ENCODE data around the gene SAV1.

Gene SAV1

DNA sequence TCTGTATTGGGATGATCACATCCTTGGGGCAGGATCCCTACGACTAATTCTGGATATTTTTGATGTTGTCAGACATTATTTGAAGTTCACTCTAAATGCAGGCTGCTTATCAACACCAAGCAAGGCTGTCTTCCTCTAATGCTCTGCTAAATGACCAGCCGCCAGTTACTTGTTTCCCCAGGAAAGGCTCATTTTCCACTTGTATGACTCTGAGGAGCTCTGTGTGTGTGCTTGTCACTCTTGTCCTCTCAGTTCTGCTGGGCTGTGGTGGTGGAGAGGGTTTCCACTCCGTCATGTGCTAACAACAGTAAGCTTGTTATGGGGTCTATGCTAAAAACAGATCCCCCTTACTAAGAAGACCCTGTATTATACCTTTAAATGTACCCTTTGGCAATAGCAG is 66.1 kb downstream of the SAV1 start:
- Histone ChIP-seq H3K27ac (ENCODE audit: low read depth, low read length, poor library complexity, severe bottlenecking) (peak overlapping the region; percentile 36), H3K4me2 (ENCODE audit: low read length) (no peak overlapping the region), H4K20me1 (ENCODE audit: insufficient read depth, low read length) (no peaks in the 10 kb centered on the region), H3K27me3 (ENCODE audit: insufficient read depth, low read length) (no peaks in the 10 kb centered on the region), H3F3A (ENCODE audit: insufficient read depth, low read length) (no peaks in the 10 kb centered on the region), H3K36me3 (ENCODE audit: insufficient read depth, low read length) (no peaks in the 10 kb centered on the region), H3K4me3 (ENCODE audit: low read depth, low read length, poor library complexity, severe bottlenecking) (no peak overlapping the region), H3K4me1 (ENCODE audit: insufficient read depth, low read length, severe bottlenecking) (peaks cover 22% of the 10 kb centered on the region), H3K79me2 (ENCODE audit: insufficient read depth, low read length) (no peaks in the 10 kb centered on the region), H3K9me3 (ENCODE audit: low read length) (no peaks in the 10 kb centered on the region), H2AFZ (ENCODE audit: low read length) (peak overlapping the region; percentile 74), H3K9me2 (ENCODE audit: low read depth, low read length) (no peaks in the 10 kb centered on the region), H3K9ac (ENCODE audit: low read length) (no peak overlapping the region; the same call in 1 of the 2 replicates)
- TF ChIP-seq EZH2 (IDR thresholded peaks at IDR 0.05; ENCODE audit: borderline replicate concordance, low read length) (no peak), CTCF (IDR thresholded peaks at IDR 0.05; ENCODE audit: low read length) (no peak)

- Histone ChIP-seq H3K27ac (ENCODE audit: low read depth, low read length, poor library complexity, severe bottlenecking) (peak overlapping the region; percentile 36), H3K9me2 (ENCODE audit: low read depth, low read length) (no peaks in the 10 kb centered on the region), H3K4me2 (ENCODE audit: low read length) (no peak overlapping the region), H3K36me3 (ENCODE audit: insufficient read depth, low read length) (no peaks in the 10 kb centered on the region), H3K4me1 (ENCODE audit: insufficient read depth, low read length, severe bottlenecking) (peaks cover 22% of the 10 kb centered on the region), H4K20me1 (ENCODE audit: insufficient read depth, low read length) (no peaks in the 10 kb centered on the region), H3K27me3 (ENCODE audit: insufficient read depth, low read length) (no peaks in the 10 kb centered on the region), H3K9me3 (ENCODE audit: low read length) (no peaks in the 10 kb centered on the region), H3K9ac (ENCODE audit: low read length) (no peak overlapping the region), H3K4me3 (ENCODE audit: low read depth, low read length, poor library complexity, severe bottlenecking) (no peak overlapping the region), H3F3A (ENCODE audit: insufficient read depth, low read length) (no peaks in the 10 kb centered on the region), H3K79me2 (ENCODE audit: insufficient read depth, low read length) (no peaks in the 10 kb centered on the region), H2AFZ (ENCODE audit: low read length) (peak overlapping the region; percentile 74)
- TF ChIP-seq EZH2 (IDR thresholded peaks at IDR 0.05; ENCODE audit: borderline replicate concordance, low read length) = no peak
Observed at GRCh38 chr14:50601394-50601793, 66.7 kb downstream of the SAV1 start.

GRCh38 chr14:50600849-50601248 is 67.3 kb downstream of the SAV1 start:
- Histone ChIP-seq H3K9ac (ENCODE audit: low read length) (no peak overlapping the region), H3K9me3 (ENCODE audit: low read length) (no peaks in the 10 kb centered on the region), H3K36me3 (ENCODE audit: insufficient read depth, low read length) (no peaks in the 10 kb centered on the region), H3K4me3 (ENCODE audit: low read depth, low read length, poor library complexity, severe bottlenecking) (no peak overlapping the region), H3K79me2 (ENCODE audit: insufficient read depth, low read length) (no peaks in the 10 kb centered on the region), H4K20me1 (ENCODE audit: insufficient read depth, low read length) (no peaks in the 10 kb centered on the region), H3K27ac (ENCODE audit: low read depth, low read length, poor library complexity, severe bottlenecking) (no peak overlapping the region), H2AFZ (ENCODE audit: low read length) (no peak overlapping the region), H3F3A (ENCODE audit: insufficient read depth, low read length) (no peaks in the 10 kb centered on the region), H3K4me2 (ENCODE audit: low read length) (no peak overlapping the region), H3K27me3 (ENCODE audit: insufficient read depth, low read length) (no peaks in the 10 kb centered on the region), H3K4me1 (ENCODE audit: insufficient read depth, low read length, severe bottlenecking) (peaks cover 22% of the 10 kb centered on the region), H3K9me2 (ENCODE audit: low read depth, low read length) (no peaks in the 10 kb centered on the region)
- TF ChIP-seq CTCF (IDR thresholded peaks at IDR 0.05; ENCODE audit: low read length) (no peak), EZH2 (IDR thresholded peaks at IDR 0.05; ENCODE audit: borderline replicate concordance, low read length) (no peak)

- H3K27me3 ChIP-seq (ENCODE audit: insufficient read depth, low read length) = no peaks in the 10 kb centered on the region
- no peak overlapping the region for H3K4me2 ChIP-seq (ENCODE audit: low read length)
- TF ChIP-seq CTCF (IDR thresholded peaks at IDR 0.05; ENCODE audit: low read length) (peak; percentile 79), EZH2 (IDR thresholded peaks at IDR 0.05; ENCODE audit: borderline replicate concordance, low read length) (no peak)
- H3F3A ChIP-seq (ENCODE audit: insufficient read depth, low read length) = no peaks in the 10 kb centered on the region
- H2AFZ ChIP-seq (ENCODE audit: low read length) = no peak overlapping the region
- no peaks in the 10 kb centered on the region for H4K20me1 ChIP-seq (ENCODE audit: insufficient read depth, low read length)
- H3K9ac ChIP-seq (ENCODE audit: low read length) = no peak overlapping the region
- H3K79me2 ChIP-seq (ENCODE audit: insufficient read depth, low read length) = no peaks in the 10 kb centered on the region
- no peaks in the 10 kb centered on the region for H3K36me3 ChIP-seq (ENCODE audit: insufficient read depth, low read length)
- H3K4me3 ChIP-seq (ENCODE audit: low read depth, low read length, poor library complexity, severe bottlenecking) = no peak overlapping the region
- peaks cover 22% of the 10 kb centered on the region for H3K4me1 ChIP-seq (ENCODE audit: insufficient read depth, low read length, severe bottlenecking)
- no peak overlapping the region for H3K27ac ChIP-seq (ENCODE audit: low read depth, low read length, poor library complexity, severe bottlenecking)
- H3K9me2 ChIP-seq (ENCODE audit: low read depth, low read length) = no peaks in the 10 kb centered on the region
- no peaks in the 10 kb centered on the region for H3K9me3 ChIP-seq (ENCODE audit: low read length)
Observed at GRCh38 chr14:50599700-50600444, 68.2 kb downstream of the SAV1 start.
